OCI-M1 (cell line): ENCODE results near the gene RSPRY1.

Experiments
- DNase-seq: peaks from one replicate; lab custom pipeline; 2025; lab: John Stamatoyannopoulos, UW

RSPRY1 gene

GRCh38 chr16:57185945-57186871 lies at the start of gene RSPRY1, which contains the start of gene PSME3IP1:
Gene RSPRY1, plus strand, starts transcription at chr16:57186329. Its CDS starts 18,330 bp downstream, at chr16:57204659.
Gene PSME3IP1, minus strand, starts transcription at chr16:57186039. Its CDS starts 12,185 bp downstream, at chr16:57173854.
- peak; percentile 98 for DNase-seq

DNA sequence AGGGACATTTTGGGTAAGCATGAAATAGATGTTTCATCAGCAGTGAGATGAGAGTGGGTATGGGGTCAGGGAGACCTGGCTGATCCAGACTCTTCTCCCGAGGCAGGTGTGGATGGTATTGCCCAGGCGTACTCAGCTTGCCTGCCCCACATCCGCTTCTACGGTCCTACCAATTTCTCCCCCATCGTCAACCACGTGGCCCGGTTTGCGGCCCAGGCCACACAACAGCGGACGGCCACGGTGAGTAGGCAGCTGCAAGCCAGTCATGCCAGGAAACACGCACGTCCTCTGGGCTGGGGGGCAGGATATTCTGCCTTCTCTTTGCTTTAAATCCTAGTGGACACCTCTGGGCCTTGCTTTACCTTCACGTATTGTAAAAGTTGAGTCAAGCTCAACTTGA lies 49.1 kb upstream of the RSPRY1 start:
- DNase-seq = no peak

- no peak for DNase-seq
These were observed 48.4 kb upstream of the RSPRY1 start for GRCh38 chr16:57137566-57138273.

- DNase-seq = no peak
These were observed 47.7 kb upstream of the RSPRY1 start for GRCh38 chr16:57138281-57138935.

DNA sequence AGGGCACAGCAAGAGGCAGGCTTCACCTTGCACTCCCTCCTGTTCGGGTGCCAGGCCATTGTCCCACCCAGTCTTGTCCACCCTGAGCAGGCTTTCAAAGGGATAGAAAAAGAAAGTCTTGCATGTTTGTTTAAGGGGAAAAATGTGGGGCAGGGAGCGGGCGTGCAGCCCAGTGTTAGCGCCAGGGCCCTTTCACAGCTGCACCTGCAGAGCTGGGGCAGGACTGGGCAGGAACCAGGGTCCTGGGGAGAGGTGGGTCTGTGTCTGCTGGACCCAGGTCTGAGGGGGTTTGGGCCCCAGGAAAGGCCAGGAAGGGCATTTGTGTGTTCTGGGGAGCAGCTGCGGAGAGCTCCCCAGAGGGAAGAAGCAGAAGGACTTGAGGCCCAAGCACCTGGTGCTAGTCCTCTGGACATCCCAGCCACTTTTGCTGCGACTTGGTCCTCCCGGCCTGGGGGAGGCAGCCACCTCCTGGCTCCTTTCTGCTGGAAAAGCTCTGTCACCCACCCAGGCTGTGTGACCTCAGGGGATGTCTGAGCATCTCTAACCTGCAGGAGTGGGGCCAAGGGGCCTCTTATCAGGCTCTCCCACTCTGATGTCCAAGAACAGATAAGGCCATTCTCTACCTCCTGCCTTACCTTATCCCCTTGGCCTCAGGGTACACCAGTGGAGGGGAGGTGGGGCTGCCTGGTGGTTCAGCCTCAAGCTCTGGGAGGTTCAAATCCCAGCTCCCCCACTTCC lies 45.0 kb upstream of the RSPRY1 start:
- DNase-seq = no peak

DNA sequence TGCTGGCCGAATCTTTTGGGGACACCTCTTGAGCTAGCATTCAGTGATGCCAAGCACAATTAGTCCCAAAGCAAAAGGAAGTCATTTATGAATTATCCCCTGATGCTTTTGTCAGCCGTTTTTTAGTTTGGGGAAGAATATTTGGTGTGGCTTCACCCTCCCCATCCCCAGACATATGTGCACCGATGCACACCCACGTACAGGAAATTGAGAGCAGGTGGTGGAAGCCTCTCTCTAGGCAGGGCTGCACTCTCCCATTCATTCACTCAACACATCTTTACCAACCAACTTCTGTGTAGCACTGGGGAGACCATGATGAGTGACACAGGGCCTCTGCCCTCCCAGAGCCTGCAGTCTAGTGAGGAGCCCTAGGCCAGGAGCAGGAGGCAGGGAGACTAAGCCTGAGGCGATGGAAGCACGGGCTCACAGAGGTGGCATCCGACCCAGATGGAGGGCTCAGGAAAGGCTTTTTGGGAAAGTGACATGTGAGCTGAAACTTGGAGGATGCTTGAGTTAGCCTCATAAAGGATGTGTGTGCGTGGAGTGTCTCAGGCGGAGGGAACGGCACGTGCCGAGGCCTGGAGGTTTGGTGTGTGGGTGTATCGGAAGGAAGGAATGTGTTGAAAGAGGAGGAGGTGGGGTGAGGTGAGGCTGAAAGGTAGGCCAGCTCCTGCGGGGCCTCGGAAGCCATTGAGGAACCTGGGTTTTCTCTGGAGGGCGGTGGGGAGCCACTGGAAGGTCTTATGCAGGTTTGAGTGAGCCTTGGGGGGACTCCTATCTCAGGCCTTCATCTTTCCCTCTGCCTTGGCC lies 44.1 kb upstream of the RSPRY1 start:
- no peak for DNase-seq

- no peak for DNase-seq
These were observed 42.8 kb upstream of the RSPRY1 start for GRCh38 chr16:57143149-57143921.

GRCh38 chr16:57144027-57144426 lies 42.1 kb upstream of the RSPRY1 start:
- DNase-seq = no peak

DNA sequence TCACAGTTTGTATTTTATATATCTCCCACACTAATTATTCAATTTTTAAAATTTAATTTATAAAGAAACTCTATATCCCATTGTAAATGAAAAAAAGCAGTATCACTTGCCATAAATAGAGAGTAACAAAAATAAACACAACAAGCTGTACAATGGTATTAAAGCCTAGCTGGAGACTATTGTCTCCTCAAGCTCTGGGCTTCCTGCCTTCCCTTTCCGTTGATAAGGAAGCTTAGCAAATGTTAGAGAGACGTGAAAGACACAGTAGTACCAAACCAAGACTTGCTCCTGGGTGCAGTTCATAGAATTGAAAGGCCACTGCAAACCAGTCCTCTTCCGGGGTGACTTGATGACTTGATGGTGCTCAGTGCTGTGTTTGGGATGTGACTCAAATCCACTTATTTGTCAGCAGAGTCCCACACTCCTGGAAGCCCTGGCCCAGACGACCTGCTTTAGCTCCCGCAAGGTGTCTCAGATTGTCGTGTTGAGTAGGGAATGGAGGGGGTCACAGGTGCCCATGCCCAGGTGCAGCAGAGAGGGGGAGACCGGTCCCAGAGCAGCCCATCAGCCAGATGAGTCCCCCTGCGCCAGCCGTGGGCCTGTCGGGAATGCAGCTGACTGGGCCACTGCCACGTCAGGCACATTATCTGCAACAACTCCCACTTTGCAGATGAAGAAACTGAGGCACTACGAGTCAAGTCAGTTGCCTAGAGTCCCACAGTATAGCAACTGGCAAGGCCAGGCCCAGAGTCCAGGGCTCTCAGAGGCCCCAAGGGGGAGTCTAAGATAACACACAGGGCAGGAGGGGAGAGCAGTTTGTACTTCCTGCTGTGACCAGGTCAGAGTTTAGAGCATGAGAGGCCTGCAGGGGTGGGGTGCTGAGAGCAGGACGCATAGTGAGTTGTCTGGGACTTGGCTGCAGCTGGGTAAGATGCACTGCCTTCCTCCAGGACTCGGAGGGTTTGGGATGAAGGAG lies 40.8 kb upstream of the RSPRY1 start:
- DNase-seq = peak; percentile 9

- no peak for DNase-seq
These were observed 40.0 kb upstream of the RSPRY1 start for GRCh38 chr16:57146040-57146647.

DNA sequence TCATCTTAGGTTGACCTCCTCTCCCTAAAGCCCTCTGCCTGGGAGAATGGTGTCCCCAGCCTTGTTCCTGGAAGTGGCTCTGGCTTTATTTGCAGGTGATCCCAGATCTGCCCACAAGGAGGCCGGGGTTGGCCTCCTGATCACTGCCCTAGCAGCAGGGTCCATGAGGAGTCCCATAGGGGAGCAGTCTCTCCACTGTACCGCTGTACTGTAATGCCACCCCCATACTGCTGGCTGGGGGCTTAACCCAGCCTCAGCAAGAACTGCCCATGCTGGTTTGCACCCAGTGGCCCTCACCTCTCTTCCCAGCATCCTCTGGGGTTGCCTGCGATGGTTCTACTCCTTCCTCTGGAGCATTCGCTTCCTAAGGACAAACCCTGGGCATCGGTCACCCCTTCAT lies 39.4 kb upstream of the RSPRY1 start:
- DNase-seq = peak; percentile 23

DNA sequence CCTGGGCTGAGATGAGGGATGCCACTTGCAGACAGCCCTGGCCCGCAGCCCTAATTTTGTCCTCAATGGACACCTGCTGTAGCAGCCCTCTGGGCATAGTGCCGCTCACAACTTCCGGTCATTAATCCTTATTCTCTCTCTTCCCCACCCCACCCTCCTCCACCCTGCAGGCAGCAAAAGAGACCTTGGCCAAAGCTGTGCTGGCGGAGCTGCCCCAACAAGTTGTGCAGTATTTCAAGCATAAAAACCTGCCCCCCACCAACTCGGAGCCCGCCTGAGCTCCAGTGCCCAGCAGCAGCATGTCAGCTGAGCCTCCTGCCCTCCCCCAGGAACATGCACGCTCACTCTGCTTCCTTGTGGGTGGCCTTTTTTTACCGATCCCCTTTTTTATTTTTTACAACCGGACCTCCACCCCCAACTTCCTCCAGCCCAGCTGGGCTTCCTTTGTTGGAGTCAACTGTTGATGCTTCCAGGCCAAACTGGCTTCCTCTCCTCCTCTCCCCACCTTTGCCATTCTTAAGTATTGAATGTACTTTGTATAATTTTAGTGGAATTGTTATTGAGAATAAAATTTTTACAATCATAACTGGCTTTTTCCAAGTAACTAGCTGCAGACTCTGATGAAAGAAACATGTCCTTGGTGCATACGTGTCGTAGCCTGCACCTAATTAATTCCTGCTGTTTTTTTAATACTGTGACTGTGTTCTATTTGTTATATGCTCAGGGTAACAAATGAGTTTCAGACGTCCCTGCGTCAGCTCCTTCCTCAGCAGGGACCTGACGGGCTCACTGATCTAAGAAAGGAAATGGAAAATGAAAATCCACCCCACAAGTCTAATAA lies 38.5 kb upstream of the RSPRY1 start:
- no peak for DNase-seq

GRCh38 chr16:57148481-57148880 lies 37.6 kb upstream of the RSPRY1 start:
- DNase-seq = no peak

GRCh38 chr16:57149391-57149790 lies 36.7 kb upstream of the RSPRY1 start:
- no peak for DNase-seq

- no peak for DNase-seq
These were observed 35.3 kb upstream of the RSPRY1 start for GRCh38 chr16:57150682-57151330.

DNA sequence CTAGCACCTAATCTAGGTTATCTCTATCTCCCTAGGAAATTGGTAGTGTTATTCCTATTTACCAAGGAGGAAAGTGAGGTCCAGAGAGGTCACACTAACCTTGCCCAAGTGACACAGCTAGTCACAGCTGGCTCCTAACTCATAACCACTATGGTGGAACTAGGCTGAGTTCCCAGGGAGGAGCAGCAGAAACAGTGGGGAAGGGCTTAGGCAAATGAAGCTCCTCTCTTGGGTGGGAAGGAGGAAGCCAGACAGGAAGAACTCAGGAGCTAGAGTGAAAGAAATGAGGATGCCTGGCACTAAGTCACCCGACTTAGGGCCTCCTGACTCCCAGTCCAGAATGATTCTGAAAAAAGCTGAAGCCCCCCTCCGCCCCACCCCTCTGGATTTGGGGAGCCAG lies 34.8 kb upstream of the RSPRY1 start:
- DNase-seq = no peak
